ENCODE results near the gene CLEC4D. TPM values are rescaled to one million over a fixed set of nuclear protein-coding genes. Genes with fewer than 3 reads are reported as not detected.
A peak's percentile ranks its signal among the peaks of the same experiment; 100 is the strongest.
"Not testable (repeated sequence)": the region's sequence is repeated elsewhere in the genome, so short reads cannot be mapped to it uniquely, and the experiment has no call there.

Gene CLEC4D
- total RNA-seq, 1 experiment from 2014 or later = not detected

DNA sequence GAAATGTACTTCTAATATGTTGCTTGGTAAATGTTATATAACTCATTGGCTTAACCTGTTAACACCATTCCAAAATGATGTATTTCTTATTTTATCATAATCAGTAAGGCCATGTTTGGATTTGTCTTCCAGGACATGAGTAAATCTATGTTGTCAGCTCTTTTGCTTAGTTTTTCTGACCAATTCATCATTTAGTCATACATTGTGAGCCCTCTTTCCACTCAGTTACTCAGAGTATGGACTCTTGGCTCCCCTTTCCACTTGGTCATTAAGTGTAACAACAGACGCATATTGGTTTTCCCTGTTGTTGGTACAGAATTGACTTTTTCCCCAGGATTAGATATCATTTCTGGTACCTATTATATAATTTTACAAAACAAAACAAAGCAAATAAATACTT, 9.0 kb upstream of the CLEC4D start:
- DNase-seq (ENCODE audit: low read depth in 1 of 2, low spot score in 2 of 2) = no peak

DNA sequence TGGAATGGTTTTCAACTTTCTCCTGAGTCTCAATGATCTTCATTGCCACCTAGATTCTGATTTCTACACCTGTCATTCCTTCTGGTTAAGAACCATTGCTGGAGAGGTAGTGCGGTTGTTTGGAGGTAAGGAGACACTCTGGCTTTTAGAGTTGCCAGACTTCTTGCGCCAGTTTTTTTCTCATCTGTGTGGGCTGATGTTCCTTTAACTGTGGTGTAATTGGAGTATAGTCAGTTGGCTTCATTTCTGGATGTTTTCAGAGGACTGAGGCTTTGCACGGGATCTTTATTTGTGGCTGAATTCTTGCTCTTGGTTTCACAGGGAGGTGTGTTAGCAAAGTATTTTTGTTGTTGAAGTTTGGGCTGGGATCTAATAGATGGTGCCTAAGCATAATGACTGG, 5.7 kb upstream of the CLEC4D start:
- Histone ChIP-seq H3K9me3 (replicated peaks) (no peaks in the 10 kb centered on the region), H3K27me3 (replicated peaks) (no peaks in the 10 kb centered on the region), H3K36me3 (no peaks in the 10 kb centered on the region), H3K4me1 (replicated peaks) (no peaks in the 10 kb centered on the region), H3K4me3 (no peak overlapping the region), H3K27ac (no peak overlapping the region)
- DNase-seq (ENCODE audit: low read depth in 1 of 2, low spot score in 2 of 2) = no peak

More for the DNA sequence above, 9.0 kb upstream of the CLEC4D start:
- Histone ChIP-seq H3K4me1 (replicated peaks) (no peaks in the 10 kb centered on the region), H3K27me3 (replicated peaks) (no peaks in the 10 kb centered on the region; the same call in none of the 2 replicates), H3K4me3 (no peak overlapping the region), H3K9me3 (replicated peaks) (no peaks in the 10 kb centered on the region), H3K27ac (no peak overlapping the region), H3K36me3 (no peaks in the 10 kb centered on the region)

DNA sequence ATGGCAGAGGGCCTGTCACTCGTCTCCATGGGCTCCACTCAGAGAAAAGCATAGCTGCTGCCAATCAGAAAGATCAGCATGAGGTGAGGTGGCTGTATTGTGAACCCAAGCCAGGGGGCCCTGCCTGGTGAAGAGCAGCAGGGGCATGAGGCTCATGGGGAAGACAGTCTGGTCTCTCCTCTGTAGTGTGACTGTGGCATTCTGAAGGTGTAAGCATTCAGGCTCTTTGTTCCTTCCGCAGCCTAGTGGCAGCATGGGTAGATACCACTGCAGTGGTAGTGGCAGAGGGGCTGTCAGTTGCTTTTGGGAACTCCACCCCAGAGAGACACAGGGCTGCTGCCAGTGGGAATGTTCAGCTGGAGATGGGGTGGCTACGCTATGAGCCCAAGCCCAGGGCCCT, 5.1 kb upstream of the CLEC4D start:
- Histone ChIP-seq H3K27ac (no peak overlapping the region), H3K4me1 (replicated peaks) (no peaks in the 10 kb centered on the region), H3K27me3 (replicated peaks) (no peaks in the 10 kb centered on the region), H3K9me3 (replicated peaks) (no peaks in the 10 kb centered on the region), H3K4me3 (no peak overlapping the region), H3K36me3 (no peaks in the 10 kb centered on the region)
- no peak for DNase-seq (ENCODE audit: low read depth in 1 of 2, low spot score in 2 of 2)

DNA sequence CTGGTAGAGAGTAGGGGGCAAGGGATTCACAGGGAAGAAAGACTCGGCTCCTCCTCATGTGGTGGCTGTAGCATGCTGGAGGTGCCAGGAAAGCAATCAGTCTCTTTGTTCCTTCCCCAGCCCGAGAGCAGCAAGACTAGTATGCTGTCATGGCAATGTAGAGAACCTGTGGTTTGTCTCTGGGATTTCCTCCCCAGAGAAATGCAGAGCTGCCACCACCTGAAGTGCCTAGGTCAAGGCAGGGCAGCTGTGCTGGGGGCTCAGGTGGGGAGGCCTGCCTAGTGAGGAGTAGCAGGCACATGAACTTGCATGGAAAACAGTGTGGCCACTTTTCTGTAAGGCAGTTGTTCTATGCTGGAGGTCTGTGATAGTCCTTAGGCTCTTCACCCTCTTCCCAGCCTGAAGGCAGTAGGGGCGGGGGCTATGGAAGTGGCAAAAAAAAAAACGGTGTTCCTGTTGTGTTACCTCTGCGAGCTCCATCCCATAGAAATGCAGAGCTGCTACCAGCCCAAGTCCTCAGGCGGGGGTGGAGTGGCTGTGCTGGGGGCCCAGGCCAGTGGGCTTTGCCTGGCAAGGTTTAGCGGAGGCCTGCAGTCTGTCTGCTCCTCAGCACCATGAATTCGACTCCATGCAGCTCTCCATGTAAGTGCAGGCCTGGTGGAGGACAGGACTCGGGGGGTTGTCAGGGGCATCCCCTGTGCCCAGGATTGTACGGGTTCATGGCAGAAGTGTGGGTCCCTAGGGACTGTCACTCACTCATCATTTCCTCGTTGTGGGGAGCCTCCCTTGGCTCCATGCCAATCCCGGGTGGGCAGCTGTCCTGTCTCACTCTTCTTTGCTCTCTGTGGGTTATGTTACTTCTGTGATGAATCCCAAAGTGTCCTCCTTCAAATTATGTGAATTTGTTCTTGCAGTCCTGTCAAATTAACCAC, 4.1 kb upstream of the CLEC4D start:
- H3K4me1 ChIP-seq (replicated peaks) = no peaks in the 10 kb centered on the region
- H3K4me3 ChIP-seq = no peak overlapping the region
- no peaks in the 10 kb centered on the region for H3K27me3 ChIP-seq (replicated peaks)
- H3K27ac ChIP-seq = no peak overlapping the region
- DNase-seq (ENCODE audit: low read depth in 1 of 2, low spot score in 2 of 2) = no peak
- no peaks in the 10 kb centered on the region for H3K36me3 ChIP-seq
- H3K9me3 ChIP-seq (replicated peaks) = no peaks in the 10 kb centered on the region

DNA sequence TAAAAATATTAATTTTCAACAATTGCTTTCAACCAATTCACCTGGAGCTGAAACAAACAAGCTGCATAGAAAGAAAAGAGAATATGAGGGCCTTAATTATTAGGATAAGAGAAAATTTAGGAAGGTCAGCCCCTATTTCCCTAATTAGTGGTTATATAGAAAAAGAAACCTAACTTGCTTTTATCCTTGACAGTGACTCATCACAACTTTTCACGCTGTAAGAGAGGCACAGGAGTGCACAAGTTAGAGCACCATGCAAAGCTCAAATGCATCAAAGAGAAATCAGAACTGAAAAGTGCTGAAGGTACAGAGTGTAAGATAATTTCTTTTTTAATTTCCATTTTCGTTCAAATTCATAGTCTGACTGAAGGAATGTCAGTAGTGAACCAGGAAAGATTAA, 4.7 kb downstream of the CLEC4D start:
- Histone ChIP-seq H3K36me3 (no peaks in the 10 kb centered on the region), H3K4me3 (no peak overlapping the region), H3K4me1 (replicated peaks) (no peaks in the 10 kb centered on the region), H3K27me3 (replicated peaks) (peaks cover 5% of the 10 kb centered on the region; the same call in 1 of the 2 replicates), H3K9me3 (replicated peaks) (no peaks in the 10 kb centered on the region), H3K27ac (no peak overlapping the region)
- no peak for DNase-seq (ENCODE audit: low read depth in 1 of 2, low spot score in 2 of 2)

DNA sequence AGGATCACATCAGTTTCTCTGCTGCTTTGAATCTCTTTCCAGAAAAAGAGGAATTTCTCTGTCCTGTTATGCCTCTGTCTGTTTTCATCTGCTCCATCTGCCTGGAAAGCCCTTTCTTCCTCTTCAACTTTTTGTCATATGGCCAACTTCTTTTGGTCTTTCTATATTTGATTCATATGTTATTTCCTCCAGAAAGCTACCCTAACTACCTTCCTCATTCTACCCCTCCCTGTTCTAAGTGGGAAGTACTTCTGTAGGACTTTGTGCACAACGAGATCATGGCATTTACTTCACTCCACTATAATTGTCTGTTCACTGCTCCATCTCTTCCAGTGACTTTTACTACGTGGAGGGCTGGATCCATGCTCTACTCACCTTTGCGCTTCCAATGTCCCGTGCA, 5.9 kb downstream of the CLEC4D start:
- no peaks in the 10 kb centered on the region for H3K36me3 ChIP-seq
- peaks cover 5% of the 10 kb centered on the region; the same call in 1 of the 2 replicates for H3K27me3 ChIP-seq (replicated peaks)
- no peaks in the 10 kb centered on the region for H3K9me3 ChIP-seq (replicated peaks)
- H3K4me1 ChIP-seq (replicated peaks) = no peaks in the 10 kb centered on the region
- H3K4me3 ChIP-seq = no peak overlapping the region
- no peak overlapping the region for H3K27ac ChIP-seq
- DNase-seq (ENCODE audit: low read depth in 1 of 2, low spot score in 2 of 2) = no peak

DNA sequence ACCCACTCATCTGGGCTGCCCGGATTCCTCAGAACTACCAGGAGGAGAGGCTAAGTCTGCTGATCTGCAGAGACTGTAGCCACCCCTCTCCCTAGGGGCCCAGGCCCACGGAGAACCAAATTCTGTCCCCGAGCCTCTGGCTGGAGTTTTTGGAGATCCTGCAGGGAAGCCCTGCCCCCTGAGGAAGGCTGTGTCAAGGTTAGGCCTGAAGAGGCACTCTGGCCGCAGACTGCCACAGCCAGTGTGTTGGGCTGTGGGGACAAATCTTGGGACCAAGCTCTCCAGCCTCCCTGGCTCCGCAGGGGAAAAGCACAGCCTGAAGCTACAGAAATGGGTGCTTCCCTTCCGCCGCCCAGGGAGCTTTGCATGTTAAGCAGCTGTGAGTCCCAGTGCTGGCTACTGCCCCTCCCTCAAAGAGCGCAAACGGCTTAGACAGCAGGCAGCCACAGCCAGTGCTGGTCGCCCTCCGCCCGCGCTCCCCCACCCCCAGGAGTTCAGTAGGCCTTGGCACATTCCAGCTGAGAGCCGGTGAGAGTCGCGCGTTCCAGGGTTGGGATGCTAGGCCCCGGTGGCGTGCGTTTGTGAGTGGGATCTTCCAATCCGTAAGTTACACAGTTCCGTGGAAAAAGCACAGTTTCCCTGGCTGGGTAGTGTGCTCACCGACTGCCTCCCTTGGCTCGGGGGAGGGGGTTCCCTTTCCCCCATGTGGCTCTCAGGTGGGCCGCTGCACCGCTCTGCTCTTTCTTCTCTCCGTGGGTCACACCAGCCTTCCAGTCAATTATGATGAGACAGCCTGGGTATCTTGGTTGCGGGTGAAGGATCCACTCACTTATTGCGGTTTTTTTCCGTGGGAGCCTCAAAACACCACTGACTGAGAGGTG, 14.2 kb downstream of the CLEC4D start:
- no peak for DNase-seq (ENCODE audit: low read depth in 1 of 2, low spot score in 2 of 2)
- Histone ChIP-seq H3K9me3 (replicated peaks) (no peaks in the 10 kb centered on the region), H3K36me3 (no peaks in the 10 kb centered on the region), H3K27me3 (replicated peaks) (no peaks in the 10 kb centered on the region), H3K27ac (no peak overlapping the region), H3K4me1 (replicated peaks) (no peaks in the 10 kb centered on the region), H3K4me3 (no peak overlapping the region)

GRCh38 chr12:8532045-8532444, 18.7 kb downstream of the CLEC4D start:
- no peak overlapping the region for H3K27ac ChIP-seq
- H3K36me3 ChIP-seq = no peaks in the 10 kb centered on the region
- H3K27me3 ChIP-seq (replicated peaks) = no peaks in the 10 kb centered on the region
- DNase-seq (ENCODE audit: low read depth in 1 of 2, low spot score in 2 of 2) = no peak
- H3K4me1 ChIP-seq (replicated peaks) = no peaks in the 10 kb centered on the region
- H3K9me3 ChIP-seq (replicated peaks) = no peaks in the 10 kb centered on the region
- no peak overlapping the region for H3K4me3 ChIP-seq

- H3K9me3 ChIP-seq (replicated peaks); H3K27ac ChIP-seq; DNase-seq (ENCODE audit: low read depth in 1 of 2, low spot score in 2 of 2); H3K4me3 ChIP-seq; H3K36me3 ChIP-seq; H3K4me1 ChIP-seq (replicated peaks); H3K27me3 ChIP-seq (replicated peaks): not testable (repeated sequence)
Observed at GRCh38 chr12:8537820-8538219, 24.5 kb downstream of the CLEC4D start.

DNA sequence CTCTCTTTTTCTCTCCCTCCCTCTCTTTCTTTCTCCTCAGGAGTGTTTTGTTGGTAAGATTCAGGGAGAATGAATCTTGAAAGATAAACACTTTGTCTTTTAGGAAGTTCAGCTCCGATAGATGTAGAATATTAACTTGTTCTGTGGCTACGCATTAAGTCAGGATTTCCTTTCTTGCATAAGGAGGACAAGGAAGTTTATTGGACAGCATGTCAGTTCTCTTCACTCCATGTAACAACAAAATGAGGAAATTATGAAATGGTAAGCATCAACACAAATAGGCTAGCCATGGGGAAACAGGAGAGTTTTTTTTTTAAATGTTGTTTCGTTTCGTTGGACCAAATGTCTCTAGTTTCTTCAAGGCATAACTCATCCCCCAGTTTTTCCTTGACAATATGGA, 27.5 kb downstream of the CLEC4D start, which contains the start of gene CLEC4E:
CLEC4E (minus strand) TSS at position 75 of the 400 bp plus-strand sequence. CDS start 108 bp downstream, outside the sequence.
- not testable (repeated sequence) for H3K27ac ChIP-seq; H3K27me3 ChIP-seq (replicated peaks); H3K36me3 ChIP-seq; H3K4me1 ChIP-seq (replicated peaks); H3K4me3 ChIP-seq; DNase-seq (ENCODE audit: low read depth in 1 of 2, low spot score in 2 of 2); H3K9me3 ChIP-seq (replicated peaks)

GRCh38 chr12:8541562-8541961, 28.3 kb downstream of the CLEC4D start:
- Histone ChIP-seq H3K27me3 (replicated peaks) (no peaks in the 10 kb centered on the region), H3K27ac (no peak overlapping the region), H3K36me3 (no peaks in the 10 kb centered on the region), H3K4me1 (replicated peaks) (no peaks in the 10 kb centered on the region), H3K9me3 (replicated peaks) (no peaks in the 10 kb centered on the region), H3K4me3 (no peak overlapping the region)
- no peak for DNase-seq (ENCODE audit: low read depth in 1 of 2, low spot score in 2 of 2)

DNA sequence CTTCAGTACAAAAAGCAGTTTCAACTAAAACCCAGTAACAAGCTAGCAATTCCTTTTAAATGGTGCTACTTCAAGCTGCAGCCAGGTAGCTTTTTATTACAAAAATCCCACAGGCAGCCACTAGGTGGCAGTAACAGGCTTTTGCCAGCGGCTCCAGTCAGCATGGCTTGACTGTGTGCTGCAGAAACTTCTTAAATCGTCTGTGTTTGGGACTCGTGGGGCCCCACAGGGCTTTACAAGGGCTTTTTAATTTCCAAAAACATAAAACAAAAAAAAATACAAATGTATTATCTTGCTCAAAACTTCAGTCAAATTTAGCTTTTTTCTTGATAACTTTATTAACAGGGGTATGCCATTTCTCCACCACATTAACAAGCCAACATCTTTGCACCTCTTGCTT, 31.0 kb downstream of the CLEC4D start:
- H3K4me1 ChIP-seq (replicated peaks) = no peaks in the 10 kb centered on the region
- H3K4me3 ChIP-seq = no peak overlapping the region

DNA sequence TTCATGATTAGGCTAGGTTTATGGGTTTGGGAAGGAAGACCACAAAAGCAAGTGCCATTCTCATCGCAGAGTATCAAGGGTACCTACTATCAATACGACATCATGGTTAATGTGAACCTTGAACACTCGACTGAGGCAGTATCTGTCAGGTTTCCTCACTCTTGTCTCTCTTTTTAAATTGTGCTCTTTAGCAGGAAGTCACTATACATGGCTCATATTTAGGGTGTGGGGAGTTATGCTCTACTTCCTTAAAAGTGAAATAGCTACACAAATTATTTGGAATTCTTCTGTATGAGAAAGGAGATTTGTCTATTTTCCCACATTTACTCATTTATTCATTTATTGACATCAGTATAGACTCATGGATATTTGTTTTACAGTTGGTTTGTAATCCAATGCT, 33.3 kb downstream of the CLEC4D start:
- DNase-seq (ENCODE audit: low read depth in 1 of 2, low spot score in 2 of 2) = no peak

More for the DNA sequence above, 31.0 kb downstream of the CLEC4D start:
- peak; percentile 41 to 58 for DNase-seq (ENCODE audit: low read depth in 1 of 2, low spot score in 2 of 2)
- Histone ChIP-seq H3K27me3 (replicated peaks) (no peaks in the 10 kb centered on the region), H3K9me3 (replicated peaks) (no peaks in the 10 kb centered on the region), H3K36me3 (no peaks in the 10 kb centered on the region), H3K27ac (no peak overlapping the region)

GRCh38 chr12:8547645-8548044, 34.3 kb downstream of the CLEC4D start:
- Histone ChIP-seq H3K36me3 (no peaks in the 10 kb centered on the region), H3K9me3 (replicated peaks) (no peaks in the 10 kb centered on the region), H3K27ac (no peak overlapping the region), H3K27me3 (replicated peaks) (no peaks in the 10 kb centered on the region), H3K4me1 (replicated peaks) (no peaks in the 10 kb centered on the region), H3K4me3 (no peak overlapping the region)
- DNase-seq (ENCODE audit: low read depth in 1 of 2, low spot score in 2 of 2) = no peak

More for the DNA sequence above, 33.3 kb downstream of the CLEC4D start:
- H3K4me1 ChIP-seq (replicated peaks) = no peaks in the 10 kb centered on the region
- H3K9me3 ChIP-seq (replicated peaks) = no peaks in the 10 kb centered on the region
- H3K27me3 ChIP-seq (replicated peaks) = no peaks in the 10 kb centered on the region
- no peak overlapping the region for H3K4me3 ChIP-seq
- no peaks in the 10 kb centered on the region for H3K36me3 ChIP-seq
- H3K27ac ChIP-seq = no peak overlapping the region

All from SJSA1 (cell line).